ENCODE measurements around the gene SRRM4.

DNA sequence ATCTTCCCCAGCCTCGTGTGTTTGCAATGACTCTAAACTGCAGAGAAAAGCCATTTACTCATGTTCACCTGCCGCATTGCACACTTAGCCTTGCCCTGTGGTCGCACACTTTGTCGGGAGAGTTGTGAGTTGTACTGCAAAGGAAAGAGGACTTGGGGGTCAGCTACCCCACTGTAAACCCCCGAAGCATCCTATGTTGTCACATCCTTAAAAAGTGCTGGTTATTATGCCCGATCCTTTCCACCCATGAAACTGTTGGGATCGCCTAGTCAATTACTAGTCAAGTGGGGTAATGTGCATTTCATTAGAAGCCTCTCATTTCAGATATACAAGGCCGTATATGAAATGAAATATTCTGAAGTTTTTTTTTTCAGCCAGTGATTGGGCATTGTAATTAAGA, 98.2 kb downstream of the SRRM4 start:
- no peak for TF ChIP-seq ISL1 (CRISPR knock-in tag; IDR thresholded peaks at IDR 0.05)
- TF ChIP-seq, protein P1, sequence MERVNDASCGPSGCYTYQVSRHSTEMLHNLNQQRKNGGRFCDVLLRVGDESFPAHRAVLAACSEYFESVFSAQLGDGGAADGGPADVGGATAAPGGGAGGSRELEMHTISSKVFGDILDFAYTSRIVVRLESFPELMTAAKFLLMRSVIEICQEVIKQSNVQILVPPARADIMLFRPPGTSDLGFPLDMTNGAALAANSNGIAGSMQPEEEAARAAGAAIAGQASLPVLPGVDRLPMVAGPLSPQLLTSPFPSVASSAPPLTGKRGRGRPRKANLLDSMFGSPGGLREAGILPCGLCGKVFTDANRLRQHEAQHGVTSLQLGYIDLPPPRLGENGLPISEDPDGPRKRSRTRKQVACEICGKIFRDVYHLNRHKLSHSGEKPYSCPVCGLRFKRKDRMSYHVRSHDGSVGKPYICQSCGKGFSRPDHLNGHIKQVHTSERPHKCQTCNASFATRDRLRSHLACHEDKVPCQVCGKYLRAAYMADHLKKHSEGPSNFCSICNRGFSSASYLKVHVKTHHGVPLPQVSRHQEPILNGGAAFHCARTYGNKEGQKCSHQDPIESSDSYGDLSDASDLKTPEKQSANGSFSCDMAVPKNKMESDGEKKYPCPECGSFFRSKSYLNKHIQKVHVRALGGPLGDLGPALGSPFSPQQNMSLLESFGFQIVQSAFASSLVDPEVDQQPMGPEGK (CRISPR knock-in tag; IDR thresholded peaks at IDR 0.05; ENCODE audit: borderline replicate concordance) = no peak
- no peak for TF ChIP-seq ARNTL (CRISPR knock-in tag; IDR thresholded peaks at IDR 0.05; ENCODE audit: borderline replicate concordance, low read depth)
- TF ChIP-seq, protein P2, sequence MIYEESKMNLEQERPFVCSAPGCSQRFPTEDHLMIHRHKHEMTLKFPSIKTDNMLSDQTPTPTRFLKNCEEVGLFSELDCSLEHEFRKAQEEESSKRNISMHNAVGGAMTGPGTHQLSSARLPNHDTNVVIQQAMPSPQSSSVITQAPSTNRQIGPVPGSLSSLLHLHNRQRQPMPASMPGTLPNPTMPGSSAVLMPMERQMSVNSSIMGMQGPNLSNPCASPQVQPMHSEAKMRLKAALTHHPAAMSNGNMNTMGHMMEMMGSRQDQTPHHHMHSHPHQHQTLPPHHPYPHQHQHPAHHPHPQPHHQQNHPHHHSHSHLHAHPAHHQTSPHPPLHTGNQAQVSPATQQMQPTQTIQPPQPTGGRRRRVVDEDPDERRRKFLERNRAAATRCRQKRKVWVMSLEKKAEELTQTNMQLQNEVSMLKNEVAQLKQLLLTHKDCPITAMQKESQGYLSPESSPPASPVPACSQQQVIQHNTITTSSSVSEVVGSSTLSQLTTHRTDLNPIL (CRISPR knock-in tag; IDR thresholded peaks at IDR 0.05; ENCODE audit: low read depth) = no peak
- TF ChIP-seq ZNF70 (CRISPR knock-in tag; IDR thresholded peaks at IDR 0.05) = no peak
- no peak for TF ChIP-seq CSDC2 (CRISPR knock-in tag; IDR thresholded peaks at IDR 0.05)
- TF ChIP-seq SNAI2 (CRISPR knock-in tag; IDR thresholded peaks at IDR 0.05) = no peak
- no peak for TF ChIP-seq ZFP30 (CRISPR knock-in tag; IDR thresholded peaks at IDR 0.05)
- TF ChIP-seq ZFP3 (CRISPR knock-in tag; IDR thresholded peaks at IDR 0.05) = no peak

Measured in SK-N-SH treated with all-trans-retinoic acid at 6 μM for 48 hours (cell line).